HG03457 (cell line): Measurements from ENCODE around the gene FHDC1.

Experiments used
- ATAC-seq: cut with Tn5 transposase; IDR thresholded peaks from one replicate; pipeline ENCODE4 v1.9.1; 2021; ENCODE audit warnings: moderate number of reproducible peaks; ENCODE audit not compliant: unreplicated experiment

FHDC1 gene

GRCh38 chr4:153001626-153002025 is 65.5 kb downstream of the FHDC1 start:
- no peak for ATAC-seq

GRCh38 chr4:153002110-153002509 is 66.0 kb downstream of the FHDC1 start:
- no peak for ATAC-seq

GRCh38 chr4:153004081-153004850 is 68.1 kb downstream of the FHDC1 start:
- no peak for ATAC-seq

GRCh38 chr4:153005899-153006381 is 69.8 kb downstream of the FHDC1 start:
- ATAC-seq: no peak

GRCh38 chr4:153008578-153009199 is 72.6 kb downstream of the FHDC1 start:
- ATAC-seq: peak; percentile 87

- no peak for ATAC-seq
Measured at GRCh38 chr4:153010146-153010545, 74.0 kb downstream of the FHDC1 start.

GRCh38 chr4:153013202-153013977 is 77.3 kb downstream of the FHDC1 start:
- no peak for ATAC-seq

GRCh38 chr4:153014460-153014859 is 78.3 kb downstream of the FHDC1 start:
- no peak for ATAC-seq

GRCh38 chr4:153016592-153016991 is 80.5 kb downstream of the FHDC1 start:
- ATAC-seq: no peak

GRCh38 chr4:153018031-153018430 is 81.9 kb downstream of the FHDC1 start:
- no peak for ATAC-seq

- no peak for ATAC-seq
Measured at GRCh38 chr4:153018684-153019083, 82.6 kb downstream of the FHDC1 start.

GRCh38 chr4:153019906-153020305 is 83.8 kb downstream of the FHDC1 start:
- ATAC-seq: no peak

GRCh38 chr4:153020457-153020856 is 84.3 kb downstream of the FHDC1 start:
- no peak for ATAC-seq

- ATAC-seq: no peak
Measured at GRCh38 chr4:153021276-153021675, 85.2 kb downstream of the FHDC1 start.

- ATAC-seq: no peak
Measured at GRCh38 chr4:153022241-153022715, 86.2 kb downstream of the FHDC1 start.

GRCh38 chr4:153023139-153023538 is 87.0 kb downstream of the FHDC1 start:
- ATAC-seq: no peak

- ATAC-seq: no peak
Measured at GRCh38 chr4:153023692-153024394, 87.7 kb downstream of the FHDC1 start.

- no peak for ATAC-seq
Measured at GRCh38 chr4:153024466-153024865, 88.3 kb downstream of the FHDC1 start.

- no peak for ATAC-seq
Measured at GRCh38 chr4:153025406-153025805, 89.3 kb downstream of the FHDC1 start.

GRCh38 chr4:153026591-153027346 is 90.6 kb downstream of the FHDC1 start:
- ATAC-seq: no peak
